ENCODE measurements around the gene COL8A2.

Gene COL8A2

DNA sequence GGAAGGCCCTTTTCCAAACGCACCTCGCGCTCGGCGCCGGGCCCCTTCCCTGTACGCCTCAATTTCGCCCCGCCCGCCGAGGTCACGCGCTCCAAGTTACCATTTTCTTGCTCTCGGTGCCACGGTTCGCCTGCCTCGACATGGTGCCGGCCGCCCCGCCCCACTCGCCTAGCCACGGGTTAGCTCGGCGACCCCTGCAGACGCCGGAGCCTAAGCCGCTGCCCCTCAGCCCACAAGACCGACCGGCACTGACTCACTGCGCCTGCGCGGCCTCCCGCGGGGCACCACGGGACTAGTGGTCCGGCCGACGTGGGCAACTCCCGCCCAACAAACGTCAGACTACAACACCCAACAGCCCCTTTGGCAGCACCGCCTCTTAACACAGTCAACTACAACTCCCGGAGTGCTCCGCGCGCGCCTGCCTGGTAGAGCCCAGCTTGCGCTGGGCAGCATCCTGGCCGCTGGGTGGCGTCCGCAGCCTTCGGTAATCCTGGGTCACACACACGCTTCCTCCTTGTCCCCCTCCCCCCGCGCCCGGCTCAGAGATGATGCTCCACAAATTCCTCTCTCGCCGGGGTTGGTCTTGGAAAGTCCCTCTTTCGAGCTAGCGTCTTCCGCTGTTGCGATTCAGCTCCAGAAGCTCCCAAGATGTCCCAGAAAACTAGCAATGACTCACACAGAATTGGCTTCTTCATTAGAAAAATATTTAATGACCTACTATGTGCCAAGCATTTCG lies 24.4 kb upstream of the COL8A2 start, which contains the start of gene TRAPPC3:
TSS of gene TRAPPC3 (minus strand) at position 250 of the 736 bp plus-strand sequence. CDS start at position 142, 108 bp downstream.
- Histone ChIP-seq H3K27ac (ENCODE audit: low read depth, low read length) (peak within 1 kb of the TSS; percentile 95), H2BK12ac (ENCODE audit: low read length) (peak within 1 kb of the TSS; percentile 31), H2BK5ac (ENCODE audit: low read depth, low read length, poor library complexity) (peak within 1 kb of the TSS; percentile 94), H4K12ac (ENCODE audit: low read depth, low read length) (peak within 1 kb of the TSS; percentile 87), H3K9ac (ENCODE audit: low read length) (peak within 1 kb of the TSS; percentile 68), H2AK5ac (ENCODE audit: low read length) (peak within 1 kb of the TSS; percentile 75), H3K4me2 (ENCODE audit: low read length) (peak within 1 kb of the TSS; percentile 67), H3K23ac (ENCODE audit: low read length) (no peak within 1 kb of the TSS), H3K36me3 (ENCODE audit: control insufficient read depth in 1 of 2, insufficient read depth in 2 of 2, low read length in 2 of 2) (peaks cover 0 to 2% of the 10 kb centered on the region in 2 experiments), H2AFZ (ENCODE audit: insufficient read depth, low read length, poor library complexity) (peak within 1 kb of the TSS; percentile 72), H4K91ac (ENCODE audit: low read depth, low read length) (peak within 1 kb of the TSS; percentile 94), H3K18ac (ENCODE audit: low read length) (peak within 1 kb of the TSS; percentile 75), H3K4me1 (ENCODE audit: control insufficient read depth in 1 of 2, insufficient read depth in 2 of 2, low read length in 2 of 2) (peaks cover 18 to 21% of the 10 kb centered on the region in 2 experiments), H3K79me2 (ENCODE audit: control insufficient read depth, insufficient read depth, low read length, poor library complexity) (peaks cover 8% of the 10 kb centered on the region), H3K14ac (ENCODE audit: low read length) (peak within 1 kb of the TSS; percentile 93), H3K27me3 (ENCODE audit: insufficient read depth, low read length) (no peaks in the 10 kb centered on the region), H3K9me3 (ENCODE audit: insufficient read depth, low read depth, low read length) (no peaks in the 10 kb centered on the region), H3K4ac (ENCODE audit: low read depth, low read length) (peak within 1 kb of the TSS; percentile 35), H3K4me3 (ENCODE audit: low read depth, low read length) (peak within 1 kb of the TSS; percentile 88), H4K8ac (ENCODE audit: low read depth, low read length) (peak within 1 kb of the TSS; percentile 91), H2BK120ac (ENCODE audit: insufficient read depth, low read length, poor library complexity) (peak within 1 kb of the TSS; percentile 78), H3K79me1 (ENCODE audit: low read length) (peaks cover 18% of the 10 kb centered on the region)
- peak; percentile 100 for DNase-seq
- no CpG with 5 or more reads among the region's 62 CpGs for WGBS (ENCODE audit: extremely low coverage, insufficient coverage, insufficient read length)

DNA sequence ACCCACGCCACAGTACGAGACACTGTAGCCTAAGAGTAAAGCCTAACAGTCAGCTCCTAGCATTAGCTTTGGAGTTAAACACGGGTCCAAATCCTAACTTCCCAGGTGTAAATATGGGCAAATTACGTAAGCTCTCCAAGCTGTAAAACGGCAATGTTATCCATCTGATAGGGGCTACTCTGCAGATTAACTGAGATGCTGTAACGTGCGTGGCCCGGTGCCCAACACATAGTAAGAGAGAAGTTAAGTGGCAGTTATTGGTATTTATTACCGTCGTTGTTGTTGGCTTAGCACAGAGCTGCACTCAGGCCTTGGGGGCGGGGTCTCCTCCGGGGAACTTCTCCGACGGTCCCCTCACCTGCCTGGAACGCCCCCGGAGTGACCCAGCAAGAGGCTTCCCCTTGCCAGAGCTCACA lies 23.8 kb upstream of the COL8A2 start:
- H3K79me1 ChIP-seq (ENCODE audit: low read length): peaks cover 18% of the 10 kb centered on the region
- H3K14ac ChIP-seq (ENCODE audit: low read length): peak overlapping the region; percentile 93
- H3K23ac ChIP-seq (ENCODE audit: low read length): no peak overlapping the region
- WGBS (ENCODE audit: extremely low coverage, insufficient coverage, insufficient read length): no CpG with 5 or more reads among the region's 16 CpGs
- H4K12ac ChIP-seq (ENCODE audit: low read depth, low read length): peak overlapping the region; percentile 87
- H3K9ac ChIP-seq (ENCODE audit: low read length): peak overlapping the region; percentile 68
- peak overlapping the region; percentile 72 for H2AFZ ChIP-seq (ENCODE audit: insufficient read depth, low read length, poor library complexity)
- peak overlapping the region; percentile 75 for H2BK5ac ChIP-seq (ENCODE audit: low read depth, low read length, poor library complexity)
- peak overlapping the region; percentile 11 for H2AK5ac ChIP-seq (ENCODE audit: low read length)
- DNase-seq: peak in 1 of 2 donors; percentile 60
- peak overlapping the region; percentile 91 for H4K8ac ChIP-seq (ENCODE audit: low read depth, low read length)
- peak overlapping the region; percentile 67 for H3K4me2 ChIP-seq (ENCODE audit: low read length)
- H3K36me3 ChIP-seq (ENCODE audit: control insufficient read depth in 1 of 2, insufficient read depth in 2 of 2, low read length in 2 of 2): peaks cover 0 to 2% of the 10 kb centered on the region in 2 experiments
- H3K79me2 ChIP-seq (ENCODE audit: control insufficient read depth, insufficient read depth, low read length, poor library complexity): peaks cover 8% of the 10 kb centered on the region
- H3K27me3 ChIP-seq (ENCODE audit: insufficient read depth, low read length): no peaks in the 10 kb centered on the region
- H3K4me3 ChIP-seq (ENCODE audit: low read depth, low read length): peak overlapping the region; percentile 88
- peak overlapping the region; percentile 75 for H3K18ac ChIP-seq (ENCODE audit: low read length)
- H3K4ac ChIP-seq (ENCODE audit: low read depth, low read length): peak overlapping the region; percentile 35
- peak overlapping the region; percentile 78 for H2BK120ac ChIP-seq (ENCODE audit: insufficient read depth, low read length, poor library complexity)
- no peaks in the 10 kb centered on the region for H3K9me3 ChIP-seq (ENCODE audit: insufficient read depth, low read depth, low read length)
- H2BK12ac ChIP-seq (ENCODE audit: low read length): no peak overlapping the region
- H3K27ac ChIP-seq (ENCODE audit: low read depth, low read length): peak overlapping the region; percentile 71
- H3K4me1 ChIP-seq (ENCODE audit: control insufficient read depth in 1 of 2, insufficient read depth in 2 of 2, low read length in 2 of 2): peaks cover 15 to 18% of the 10 kb centered on the region in 2 experiments
- H4K91ac ChIP-seq (ENCODE audit: low read depth, low read length): peak overlapping the region; percentile 77

GRCh38 chr1:36144413-36144812 lies 19.4 kb upstream of the COL8A2 start:
- peaks cover 6% of the 10 kb centered on the region for H3K79me1 ChIP-seq (ENCODE audit: low read length)
- no peak overlapping the region for H4K91ac ChIP-seq (ENCODE audit: low read depth, low read length)
- peaks cover 3 to 4% of the 10 kb centered on the region in 2 experiments for H3K4me1 ChIP-seq (ENCODE audit: control insufficient read depth in 1 of 2, insufficient read depth in 2 of 2, low read length in 2 of 2)
- no peak overlapping the region for H3K23ac ChIP-seq (ENCODE audit: low read length)
- no peak overlapping the region for H2BK5ac ChIP-seq (ENCODE audit: low read depth, low read length, poor library complexity)
- peak in 1 of 2 donors; percentile 19 for DNase-seq
- no peak overlapping the region for H3K27ac ChIP-seq (ENCODE audit: low read depth, low read length)
- no peak overlapping the region for H4K8ac ChIP-seq (ENCODE audit: low read depth, low read length)
- H2BK12ac ChIP-seq (ENCODE audit: low read length): no peak overlapping the region
- no peak overlapping the region for H2AFZ ChIP-seq (ENCODE audit: insufficient read depth, low read length, poor library complexity)
- no CpG with 5 or more reads among the region's 2 CpGs for WGBS (ENCODE audit: extremely low coverage, insufficient coverage, insufficient read length)
- H2BK120ac ChIP-seq (ENCODE audit: insufficient read depth, low read length, poor library complexity): no peak overlapping the region
- H3K4me2 ChIP-seq (ENCODE audit: low read length): no peak overlapping the region
- peaks cover 5% of the 10 kb centered on the region for H3K79me2 ChIP-seq (ENCODE audit: control insufficient read depth, insufficient read depth, low read length, poor library complexity)
- no peak overlapping the region for H3K18ac ChIP-seq (ENCODE audit: low read length)
- H3K36me3 ChIP-seq (ENCODE audit: control insufficient read depth in 1 of 2, insufficient read depth in 2 of 2, low read length in 2 of 2): peaks cover 2 to 7% of the 10 kb centered on the region in 2 experiments
- H3K27me3 ChIP-seq (ENCODE audit: insufficient read depth, low read length): no peaks in the 10 kb centered on the region
- H3K4me3 ChIP-seq (ENCODE audit: low read depth, low read length): no peak overlapping the region
- H3K9me3 ChIP-seq (ENCODE audit: insufficient read depth, low read depth, low read length): no peaks in the 10 kb centered on the region
- no peak overlapping the region for H4K12ac ChIP-seq (ENCODE audit: low read depth, low read length)
- H2AK5ac ChIP-seq (ENCODE audit: low read length): no peak overlapping the region
- no peak overlapping the region for H3K14ac ChIP-seq (ENCODE audit: low read length)
- no peak overlapping the region for H3K4ac ChIP-seq (ENCODE audit: low read depth, low read length)
- no peak overlapping the region for H3K9ac ChIP-seq (ENCODE audit: low read length)

DNA sequence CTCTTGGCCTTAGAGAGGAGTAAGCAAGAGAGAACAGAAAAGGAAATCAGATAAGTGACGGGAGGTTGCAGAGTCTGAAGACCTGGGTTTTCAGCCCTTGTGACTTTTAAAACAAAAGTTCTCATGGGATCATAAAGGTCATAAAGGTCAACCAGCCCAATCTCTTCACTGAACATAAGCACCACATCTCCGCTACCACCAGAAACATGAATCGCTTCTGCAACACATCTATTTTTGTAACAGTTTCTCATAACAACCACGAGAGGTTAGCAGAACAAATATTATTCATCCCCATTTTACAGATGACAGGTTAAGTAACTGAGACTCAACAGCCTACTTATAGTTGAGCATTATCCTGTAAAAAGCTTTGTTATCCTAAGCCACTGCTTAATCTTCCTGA lies 18.4 kb upstream of the COL8A2 start:
- Histone ChIP-seq H3K4me3 (ENCODE audit: low read depth, low read length) (no peak overlapping the region), H3K79me2 (ENCODE audit: control insufficient read depth, insufficient read depth, low read length, poor library complexity) (no peaks in the 10 kb centered on the region), H2BK120ac (ENCODE audit: insufficient read depth, low read length, poor library complexity) (no peak overlapping the region), H3K79me1 (ENCODE audit: low read length) (no peaks in the 10 kb centered on the region), H3K9me3 (ENCODE audit: insufficient read depth, low read depth, low read length) (no peaks in the 10 kb centered on the region), H2BK5ac (ENCODE audit: low read depth, low read length, poor library complexity) (no peak overlapping the region), H4K8ac (ENCODE audit: low read depth, low read length) (no peak overlapping the region), H3K36me3 (ENCODE audit: control insufficient read depth in 1 of 2, insufficient read depth in 2 of 2, low read length in 2 of 2) (peaks cover 4 to 7% of the 10 kb centered on the region in 2 experiments), H3K4me1 (ENCODE audit: control insufficient read depth in 1 of 2, insufficient read depth in 2 of 2, low read length in 2 of 2) (peaks cover under 1 to 1% of the 10 kb centered on the region in 2 experiments), H2AFZ (ENCODE audit: insufficient read depth, low read length, poor library complexity) (no peak overlapping the region), H3K27me3 (ENCODE audit: insufficient read depth, low read length) (no peaks in the 10 kb centered on the region), H4K12ac (ENCODE audit: low read depth, low read length) (no peak overlapping the region), H3K27ac (ENCODE audit: low read depth, low read length) (no peak overlapping the region), H2AK5ac (ENCODE audit: low read length) (no peak overlapping the region), H3K18ac (ENCODE audit: low read length) (no peak overlapping the region), H4K91ac (ENCODE audit: low read depth, low read length) (no peak overlapping the region), H3K23ac (ENCODE audit: low read length) (no peak overlapping the region), H3K4ac (ENCODE audit: low read depth, low read length) (no peak overlapping the region), H2BK12ac (ENCODE audit: low read length) (no peak overlapping the region), H3K4me2 (ENCODE audit: low read length) (no peak overlapping the region), H3K9ac (ENCODE audit: low read length) (no peak overlapping the region), H3K14ac (ENCODE audit: low read length) (no peak overlapping the region)
- no CpG with 5 or more reads among the region's 4 CpGs for WGBS (ENCODE audit: extremely low coverage, insufficient coverage, insufficient read length)
- DNase-seq: no peak
